ENCODE data around the gene RAD54L2.
"Not testable (repeated sequence)": the region's sequence is repeated elsewhere in the genome, so short reads cannot be mapped to it uniquely, and the experiment has no call there.

The RAD54L2 gene

GRCh38 chr3:51539291-51539941 lies 897 bp downstream of the RAD54L2 start:
- DNase-seq, result peak; percentile 74

- not testable (repeated sequence) for DNase-seq
These were observed 4.1 kb downstream of the RAD54L2 start for GRCh38 chr3:51542596-51542995.

GRCh38 chr3:51544011-51544775 lies 5.7 kb downstream of the RAD54L2 start:
- DNase-seq, result no peak

GRCh38 chr3:51547274-51547673 lies 8.8 kb downstream of the RAD54L2 start:
- no peak for DNase-seq

- DNase-seq, result no peak
These were observed 10.8 kb downstream of the RAD54L2 start for GRCh38 chr3:51549311-51549710.

- no peak for DNase-seq
These were observed 11.7 kb downstream of the RAD54L2 start for GRCh38 chr3:51550080-51550819.

- DNase-seq, result no peak
These were observed 19.5 kb downstream of the RAD54L2 start for GRCh38 chr3:51557993-51558392.

- DNase-seq, result no peak
These were observed 20.9 kb downstream of the RAD54L2 start for GRCh38 chr3:51559411-51559888.

- DNase-seq, result peak; percentile 50
These were observed 21.4 kb downstream of the RAD54L2 start for GRCh38 chr3:51559961-51560360.

GRCh38 chr3:51562403-51562802 lies 23.9 kb downstream of the RAD54L2 start:
- not testable (repeated sequence) for DNase-seq

GRCh38 chr3:51568036-51568435 lies 29.5 kb downstream of the RAD54L2 start:
- no peak for DNase-seq

GRCh38 chr3:51568996-51569395 lies 30.5 kb downstream of the RAD54L2 start:
- no peak for DNase-seq

- DNase-seq, result no peak
These were observed 39.7 kb downstream of the RAD54L2 start for GRCh38 chr3:51578238-51578637.

GRCh38 chr3:51580418-51580817 lies 41.9 kb downstream of the RAD54L2 start:
- DNase-seq, result no peak

GRCh38 chr3:51581524-51581923 lies 43.0 kb downstream of the RAD54L2 start:
- no peak for DNase-seq

GRCh38 chr3:51585197-51585596 lies 46.7 kb downstream of the RAD54L2 start:
- DNase-seq, result no peak

GRCh38 chr3:51585871-51586270 lies 47.4 kb downstream of the RAD54L2 start:
- no peak for DNase-seq

All from islet precursor cell (in vitro differentiated cells).